HCT116 (cell line): ENCODE data around the gene GRIA1. TPM values are rescaled to one million over a fixed set of nuclear protein-coding genes. Genes with fewer than 3 reads are reported as not detected.

ENCODE experiments used
- ATAC-seq: fragments of 200-7000 bp; cut with Tn5 transposase; 2 replicates; pipeline ENCODE4 v1.9.1; 2020; ENCODE audit warnings: mild to moderate bottlenecking, moderate library complexity
- BruUV-seq: library from RNA; stranded (reverse); fragments of 400-500 nt; replicated peaks from 2 replicates; lab custom pipeline; 2021; lab: Mats Ljungman, UMichigan
- CTCF ChIA-PET: fragments of 300-600 bp; sonication (Branson Sonifier 250); formaldehyde crosslinking; loops from one replicate; lab custom pipeline; 2021; ENCODE audit warnings: antibody characterized with exemption; lab: Charles Lee
- POLR2A ChIA-PET: fragments of 300-600, 350-600 bp; sonication (Branson Sonifier 250); formaldehyde crosslinking; loops from one replicate; lab custom pipeline; 2021; ENCODE audit warnings: antibody characterized with exemption; lab: Charles Lee
- RAD21 ChIA-PET, 2 experiments: fragments of 300-600 bp; sonication (Branson Sonifier 250); formaldehyde crosslinking; loops; one replicate each; lab custom pipeline; 2023; ENCODE audit warnings: low total read pairs in 2 of 2; ENCODE audit not compliant: uncharacterized antibody in 2 of 2, unreplicated experiment in 2 of 2, low non-redundant PET in 1 of 2; lab: Charles Lee
- DNase-seq: peaks from one replicate; pipeline ENCODE4 v3.0.0-alpha.2; 2010; ENCODE audit warnings: low read depth, low spot score
- H2AFZ ChIP-seq: fragments of 200-600 bp; shearing (Covaris generic), sonication (generic); 2 replicates; pipeline ENCODE4 v1.6.1; 2017; ENCODE audit warnings: low read depth, mixed run types, mixed read lengths, antibody characterized with exemption, low read length; ENCODE audit not compliant: poor library complexity, severe bottlenecking
- H3K27ac ChIP-seq: 2 replicates; pipeline ENCODE4 v1.5.1; 2012; ENCODE audit warnings: low read depth, low read length
- H3K27me3 ChIP-seq: fragments of 200-600 bp; sonication (generic); 2 replicates; pipeline ENCODE4 v1.6.1; 2016; ENCODE audit warnings: mixed run types, low read length, mixed read lengths; ENCODE audit not compliant: insufficient read depth
- H3K36me3 ChIP-seq, 2 experiments: fragments of 200-500 bp in 1 of 2; fragments of 200-600 bp in 1 of 2; sonication (Bioruptor generic) in 1 of 2; sonication (generic) in 1 of 2; 2 replicates each; pipeline versions ENCODE4 v1.5.1 to v1.6.1; 2014 to 2016; ENCODE audit warnings: low read length in 2 of 2, inconsistent platforms in 1 of 2, mixed read lengths in 1 of 2, mixed run types in 1 of 2; ENCODE audit not compliant: insufficient read depth in 2 of 2, control insufficient read depth in 1 of 2
- H3K4me1 ChIP-seq, 2 experiments: fragments of 200-600 bp in 1 of 2; sonication (generic) in 1 of 2; 2 replicates each; pipeline versions ENCODE4 v1.5.1 to v1.6.1; 2012 to 2017; ENCODE audit warnings: low read length in 2 of 2, inconsistent platforms in 1 of 2, mild to moderate bottlenecking in 1 of 2, mixed read lengths in 1 of 2, mixed run types in 1 of 2, moderate library complexity in 1 of 2; ENCODE audit not compliant: insufficient read depth in 2 of 2, control insufficient read depth in 1 of 2
- H3K4me2 ChIP-seq: fragments of 200-600 bp; sonication (generic); 2 replicates; pipeline ENCODE4 v1.6.1; 2017; ENCODE audit warnings: mixed run types, low read length, mixed read lengths
- H3K4me3 ChIP-seq, 2 experiments: fragments of 200-600 bp in 1 of 2; sonication (generic) in 1 of 2; replicated peaks in 1 of 2; 2 replicates each; pipeline ENCODE4 v1.5.1; 2011 to 2016; ENCODE audit warnings: low read length in 2 of 2, control low read depth in 1 of 2, low read depth in 1 of 2, mild to moderate bottlenecking in 1 of 2, mixed read lengths in 1 of 2, mixed run types in 1 of 2
- H3K79me2 ChIP-seq: fragments of 200-600 bp; sonication (generic); 2 replicates; pipeline ENCODE4 v1.6.1; 2017; ENCODE audit warnings: mild to moderate bottlenecking, mixed run types, low read length, moderate library complexity, mixed read lengths; ENCODE audit not compliant: insufficient read depth
- H3K9ac ChIP-seq: fragments of 200-600 bp; sonication (generic); 2 replicates; pipeline ENCODE4 v1.6.1; 2016; ENCODE audit warnings: low read length, mixed read lengths
- H3K9me2 ChIP-seq: fragments of 200-600 bp; sonication (generic), shearing (Covaris generic); 2 replicates; pipeline ENCODE4 v1.6.1; 2017; ENCODE audit warnings: mixed run types, mild to moderate bottlenecking, moderate library complexity; ENCODE audit not compliant: insufficient read depth
- H3K9me3 ChIP-seq, 2 experiments: fragments of 200-500 bp in 1 of 2; fragments of 200-600 bp in 1 of 2; sonication (Bioruptor generic) in 1 of 2; sonication (generic) in 1 of 2; 2 replicates each; pipeline ENCODE4 v1.6.1; 2014 to 2017; ENCODE audit warnings: low read length in 2 of 2, mixed read lengths in 2 of 2, inconsistent platforms in 1 of 2, low read depth in 1 of 2, mild to moderate bottlenecking in 1 of 2, mixed run types in 1 of 2, moderate library complexity in 1 of 2; ENCODE audit not compliant: control insufficient read depth in 1 of 2, insufficient read depth in 1 of 2
- H4K20me1 ChIP-seq: fragments of 200-600 bp; sonication (generic), shearing (Covaris generic); 2 replicates; pipeline ENCODE4 v1.6.1; 2017; ENCODE audit warnings: mixed run types, mild to moderate bottlenecking, moderate library complexity; ENCODE audit not compliant: insufficient read depth
- CBX3 ChIP-seq: IDR thresholded peaks from 2 replicates; pipeline ENCODE4 v1.6.1; 2012; ENCODE audit warnings: low read depth
- ELF1 ChIP-seq: IDR thresholded peaks from 2 replicates; pipeline ENCODE4 v1.6.1; 2012; ENCODE audit warnings: low read depth, borderline replicate concordance
- EZH2 ChIP-seq: fragments of 200-600 bp; sonication (generic); IDR thresholded peaks from 2 replicates; pipeline ENCODE4 v1.6.1; 2017; ENCODE audit warnings: antibody characterized with exemption, mixed run types
- POLR2A ChIP-seq: IDR thresholded peaks from 2 replicates; pipeline ENCODE4 v1.7.0; 2011; ENCODE audit warnings: borderline replicate concordance; ENCODE audit not compliant: insufficient read depth, insufficient read length; ENCODE audit errors: extremely low read depth
- YY1 ChIP-seq: IDR thresholded peaks from 2 replicates; pipeline ENCODE4 v1.6.1; 2011; ENCODE audit warnings: low read length, low read depth, moderate library complexity, mild to moderate bottlenecking; ENCODE audit not compliant: insufficient replicate concordance; ENCODE audit errors: extremely low read depth
- ZFX ChIP-seq: fragments of 450-650 bp; IDR thresholded peaks from 2 replicates; pipeline ENCODE4 v1.6.1; 2017
- ZNF274 ChIP-seq: fragments of 200-500 bp; sonication (Bioruptor generic); IDR thresholded peaks from 2 replicates; pipeline ENCODE4 v1.6.1; 2014; ENCODE audit warnings: mild to moderate bottlenecking, low read depth, low read length, inconsistent platforms
- intact Hi-C: fragments of 100-400 bp; cut with micrococcal nuclease; formaldehyde crosslinking; loops from 2 replicates; pipeline ENCODE4 v1.10.0; 2022
- total RNA-seq: library from RNA; stranded (reverse); gene quantifications from one replicate; pipeline ENCODE4 v1.2.1, GENCODE V29; 2021; ENCODE audit not compliant: unreplicated experiment

Gene GRIA1
- total RNA-seq, 1 experiment from 2014 or later = not detected

- no peak overlapping the region for H3K27ac ChIP-seq
- no peaks in the 10 kb centered on the region for H3K9me3 ChIP-seq
- no peaks in the 10 kb centered on the region for H4K20me1 ChIP-seq
- H3K79me2 ChIP-seq = no peaks in the 10 kb centered on the region
- H3K4me3 ChIP-seq = no peak overlapping the region
- BruUV-seq = no TSS peak
- no peaks in the 10 kb centered on the region for H3K36me3 ChIP-seq
- RAD21 ChIA-PET = no interaction called here
- H3K9ac ChIP-seq = no peak overlapping the region
- POLR2A ChIA-PET = no interaction called here
- no peak overlapping the region for H3K4me2 ChIP-seq
- CTCF ChIA-PET = no interaction called here
- no peaks in the 10 kb centered on the region for H3K9me2 ChIP-seq
- intact Hi-C loops = no loop called here
- H3K27me3 ChIP-seq = no peaks in the 10 kb centered on the region
- DNase-seq (no peak), ATAC-seq (no peak)
- no peaks in the 10 kb centered on the region for H3K4me1 ChIP-seq
- no peak overlapping the region for H2AFZ ChIP-seq
- TF ChIP-seq ELF1 (no peak), POLR2A (no peak)
These were observed 82.1 kb downstream of the GRIA1 start for GRCh38 chr5:153572411-153573145.

GRCh38 chr5:153573326-153574033 lies 83.0 kb downstream of the GRIA1 start:
- Histone ChIP-seq H3K4me3 (no peak overlapping the region), H3K9me3 (no peaks in the 10 kb centered on the region), H3K27ac (no peak overlapping the region), H3K79me2 (no peaks in the 10 kb centered on the region), H3K27me3 (no peaks in the 10 kb centered on the region), H3K9me2 (no peaks in the 10 kb centered on the region), H4K20me1 (no peaks in the 10 kb centered on the region), H3K4me1 (no peaks in the 10 kb centered on the region), H3K9ac (no peak overlapping the region), H3K36me3 (no peaks in the 10 kb centered on the region), H3K4me2 (no peak overlapping the region), H2AFZ (no peak overlapping the region)
- DNase-seq (no peak), ATAC-seq (no peak)
- CTCF ChIA-PET = no interaction called here
- TF ChIP-seq ZNF274 (no peak), EZH2 (no peak), ZFX (no peak), CBX3 (no peak), YY1 (no peak), ELF1 (no peak)
- BruUV-seq = no TSS peak
- intact Hi-C loops = no loop called here
- POLR2A ChIA-PET = no interaction called here
- RAD21 ChIA-PET = no interaction called here
